ENCODE data around the gene TUBGCP6.
"Not testable (repeated sequence)": the region's sequence is repeated elsewhere in the genome, so short reads cannot be mapped to it uniquely, and the experiment has no call there.

The TUBGCP6 gene

DNA sequence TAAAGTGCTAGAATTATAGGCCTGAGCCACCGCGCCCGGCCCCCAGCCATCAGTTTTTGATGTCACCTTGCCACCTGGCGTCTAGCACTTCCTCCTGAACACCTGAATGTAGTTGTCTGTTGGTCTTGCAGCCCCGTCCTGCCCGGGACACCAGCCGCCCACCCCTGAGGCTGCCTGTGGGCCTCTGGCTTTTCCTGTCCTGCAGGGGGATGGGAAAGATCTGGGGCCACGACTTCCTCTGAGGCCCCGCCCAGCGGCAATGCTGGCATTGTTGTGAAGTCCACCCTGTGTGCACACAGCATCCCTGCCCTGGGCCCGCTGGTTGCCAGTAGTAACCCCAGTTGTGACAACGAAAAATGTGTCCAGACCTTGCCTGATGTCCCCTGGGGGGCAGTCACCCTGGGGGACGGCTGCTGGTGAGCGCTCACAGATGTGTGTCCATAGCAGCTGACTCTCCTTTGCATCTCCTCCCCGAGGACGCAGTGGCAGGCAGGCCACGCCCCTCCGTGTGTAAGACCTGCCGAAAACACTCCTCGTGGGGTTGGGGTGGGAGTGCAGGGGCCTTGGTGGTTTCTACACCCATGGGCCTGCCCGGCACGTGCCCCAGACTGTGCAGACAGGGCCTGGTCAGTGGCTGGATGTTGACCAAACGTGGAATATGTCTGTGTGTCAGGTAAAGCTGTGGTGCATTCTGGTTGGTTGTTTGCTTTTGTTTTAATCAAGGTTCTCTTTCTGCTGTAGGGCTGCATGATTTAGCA, 37.3 kb downstream of the TUBGCP6 start:
- no peak for DNase-seq

DNA sequence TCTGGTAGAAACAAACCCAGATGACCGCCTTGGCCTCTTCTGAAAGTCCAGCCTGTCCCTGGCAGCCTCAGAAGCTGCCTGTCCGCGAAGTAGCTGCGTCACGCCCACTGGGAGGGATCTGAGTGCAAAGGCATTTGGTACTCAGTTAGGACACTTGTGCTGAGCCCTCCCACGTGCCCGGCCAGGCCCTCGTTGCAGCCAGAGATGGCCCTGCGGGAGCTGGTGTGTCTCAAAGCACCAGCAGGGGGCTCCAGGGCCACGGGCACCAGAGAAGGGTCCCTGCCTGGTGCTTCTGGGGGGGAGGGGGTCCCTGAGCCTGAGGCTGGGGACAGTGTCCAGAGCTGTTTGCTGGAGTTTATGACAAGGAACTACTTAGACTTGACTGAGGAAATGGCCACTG, 38.2 kb downstream of the TUBGCP6 start:
- no peak for DNase-seq

DNA sequence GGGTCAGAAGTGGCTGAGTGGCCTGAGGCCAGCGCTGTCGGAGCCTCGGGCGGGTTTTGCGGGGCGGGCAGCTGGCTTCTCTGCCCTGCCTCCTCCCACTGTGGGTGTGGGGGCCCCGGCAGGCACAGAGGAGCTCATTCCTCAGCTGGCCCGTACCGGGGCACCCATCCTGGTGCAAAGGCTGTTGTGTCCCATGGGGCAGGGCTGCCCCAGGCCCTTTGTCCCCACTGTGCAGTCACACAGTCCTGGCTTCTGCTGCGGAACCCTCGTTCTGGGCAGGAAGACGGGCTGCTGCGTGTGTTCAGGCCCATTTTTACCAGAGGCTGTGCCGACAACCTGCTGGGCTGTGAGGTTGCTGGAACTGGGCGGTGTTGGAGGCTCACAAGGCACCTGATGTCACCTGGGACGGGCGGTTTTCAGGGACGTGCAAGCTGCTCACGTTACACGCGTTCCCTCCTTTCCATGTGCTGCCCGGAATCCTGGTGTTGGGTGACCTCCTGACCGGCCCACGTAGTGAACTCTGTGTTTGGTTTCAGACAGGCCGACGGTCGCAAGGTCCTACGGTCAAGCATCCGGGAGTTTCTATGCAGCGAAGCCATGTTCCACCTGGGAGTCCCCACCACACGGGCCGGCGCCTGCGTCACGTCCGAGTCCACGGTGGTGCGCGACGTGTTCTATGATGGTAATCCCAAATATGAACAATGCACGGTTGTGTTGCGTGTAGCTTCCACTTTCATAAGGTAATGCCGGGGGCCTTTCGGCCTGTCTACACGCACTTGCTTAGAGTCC, 38.8 kb downstream of the TUBGCP6 start:
- no peak for DNase-seq

DNA sequence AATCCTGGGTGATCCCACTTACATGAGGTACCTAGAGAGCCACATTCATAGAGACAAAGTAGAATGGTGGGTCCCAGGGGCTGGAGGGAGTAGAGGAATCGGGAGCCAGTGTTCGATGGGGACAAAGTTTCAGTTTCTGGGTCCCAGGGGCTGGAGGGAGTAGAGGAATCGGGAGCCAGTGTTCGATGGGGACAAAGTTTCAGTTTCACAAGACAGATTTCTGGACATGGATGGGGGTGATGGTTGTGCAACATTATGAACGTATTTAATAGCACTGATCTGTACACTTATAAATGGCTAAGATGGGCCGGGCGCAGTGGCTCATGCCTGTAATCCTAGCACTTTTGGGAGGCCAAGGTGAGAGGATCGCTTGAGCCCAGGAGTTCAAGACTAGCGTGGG, 39.8 kb downstream of the TUBGCP6 start:
- DNase-seq, result not testable (repeated sequence)

GRCh38 chr22:50204571-50204970, 40.3 kb downstream of the TUBGCP6 start:
- no peak for DNase-seq

GRCh38 chr22:50203288-50203687, 41.5 kb downstream of the TUBGCP6 start:
- DNase-seq, result no peak

- DNase-seq, result no peak
Measured at GRCh38 chr22:50202130-50202666, 42.6 kb downstream of the TUBGCP6 start.

- DNase-seq, result no peak
Measured at GRCh38 chr22:50201191-50202129, 43.4 kb downstream of the TUBGCP6 start.

GRCh38 chr22:50200461-50201190, 44.2 kb downstream of the TUBGCP6 start, which contains the start of gene SELENOO:
TSS of gene SELENOO (plus strand) at chr22:50201011. CDS start at chr22:50201037, 26 bp downstream.
- DNase-seq, result peak; percentile 54

- no peak for DNase-seq
Measured at GRCh38 chr22:50199829-50200460, 44.9 kb downstream of the TUBGCP6 start.

- DNase-seq, result no peak
Measured at GRCh38 chr22:50199251-50199721, 45.5 kb downstream of the TUBGCP6 start.

GRCh38 chr22:50198624-50199017, 46.2 kb downstream of the TUBGCP6 start:
- DNase-seq, result no peak

DNA sequence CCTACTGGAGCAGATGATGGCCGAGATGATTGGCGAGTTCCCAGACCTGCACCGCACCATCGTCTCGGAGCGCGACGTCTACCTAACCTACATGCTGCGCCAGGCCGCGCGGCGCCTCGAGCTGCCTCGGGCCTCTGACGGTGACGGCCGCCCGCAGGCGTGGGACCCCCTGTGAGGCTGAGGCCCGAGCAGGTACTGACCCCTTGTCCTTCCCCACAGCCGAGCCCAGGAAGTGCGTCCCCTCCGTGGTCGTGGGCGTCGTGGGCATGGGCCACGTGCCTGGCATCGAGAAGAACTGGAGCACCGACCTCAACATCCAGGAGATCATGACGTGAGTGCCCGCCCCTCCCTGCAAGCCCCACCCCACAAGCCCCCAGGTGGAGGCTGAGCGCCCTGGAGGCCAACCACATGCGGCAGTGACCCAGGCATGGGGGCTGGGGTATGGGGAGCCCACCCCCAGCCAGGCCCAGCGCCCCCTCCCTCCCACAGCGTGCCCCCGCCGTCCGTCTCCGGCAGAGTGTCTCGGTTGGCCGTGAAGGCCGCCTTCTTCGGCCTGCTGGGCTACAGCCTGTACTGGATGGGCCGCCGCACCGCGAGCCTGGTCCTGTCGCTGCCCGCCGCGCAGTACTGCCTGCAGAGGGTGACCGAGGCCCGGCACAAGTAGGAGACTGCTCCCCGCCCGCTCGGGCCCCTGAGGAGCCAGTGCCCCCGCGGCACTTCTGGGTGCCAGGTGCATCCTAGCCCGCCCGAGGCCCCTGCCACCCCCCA, 46.8 kb downstream of the TUBGCP6 start:
- no peak for DNase-seq

DNA sequence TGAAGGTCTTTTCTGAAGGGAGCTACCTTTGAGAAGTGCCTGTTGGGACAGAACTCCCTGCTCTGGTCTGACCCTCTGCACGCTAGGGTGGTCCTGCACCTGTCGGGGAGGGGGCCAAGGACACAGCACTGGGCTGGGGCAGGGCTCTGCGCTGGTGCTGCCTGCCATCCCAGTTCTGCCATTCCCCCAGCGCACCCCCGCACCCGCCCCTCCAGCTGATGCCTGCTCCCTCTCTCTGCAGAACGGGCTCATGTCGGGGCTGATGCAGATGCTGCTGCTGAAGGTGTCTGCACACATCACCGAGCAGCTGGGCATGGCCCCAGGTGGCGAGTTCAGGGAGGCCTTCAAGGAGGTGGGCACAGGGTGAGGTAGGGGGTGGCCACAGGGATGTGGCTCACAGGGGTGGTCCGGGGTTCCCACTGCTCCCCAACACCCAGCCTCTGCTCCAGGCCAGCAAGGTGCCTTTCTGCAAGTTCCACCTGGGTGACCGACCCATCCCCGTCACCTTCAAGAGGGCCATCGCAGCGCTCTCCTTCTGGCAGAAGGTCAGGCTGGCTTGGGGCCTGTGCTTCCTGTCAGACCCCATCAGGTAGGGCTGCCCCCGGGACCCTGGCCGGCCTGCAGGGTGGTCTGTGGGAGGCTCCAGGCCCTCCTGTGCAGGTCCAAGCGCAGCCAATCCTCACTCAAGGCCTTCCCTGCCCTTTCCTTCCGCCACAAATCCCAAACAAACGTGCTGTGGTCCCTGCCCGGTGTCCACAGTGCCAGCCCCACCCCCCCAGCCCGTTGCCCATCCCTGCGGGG, 47.6 kb downstream of the TUBGCP6 start:
- DNase-seq, result no peak

GRCh38 chr22:50196256-50196655, 48.6 kb downstream of the TUBGCP6 start:
- no peak for DNase-seq

GRCh38 chr22:50194037-50194805, 50.6 kb downstream of the TUBGCP6 start:
- no peak for DNase-seq

- DNase-seq, result no peak
Measured at GRCh38 chr22:50193621-50194020, 51.2 kb downstream of the TUBGCP6 start.

DNA sequence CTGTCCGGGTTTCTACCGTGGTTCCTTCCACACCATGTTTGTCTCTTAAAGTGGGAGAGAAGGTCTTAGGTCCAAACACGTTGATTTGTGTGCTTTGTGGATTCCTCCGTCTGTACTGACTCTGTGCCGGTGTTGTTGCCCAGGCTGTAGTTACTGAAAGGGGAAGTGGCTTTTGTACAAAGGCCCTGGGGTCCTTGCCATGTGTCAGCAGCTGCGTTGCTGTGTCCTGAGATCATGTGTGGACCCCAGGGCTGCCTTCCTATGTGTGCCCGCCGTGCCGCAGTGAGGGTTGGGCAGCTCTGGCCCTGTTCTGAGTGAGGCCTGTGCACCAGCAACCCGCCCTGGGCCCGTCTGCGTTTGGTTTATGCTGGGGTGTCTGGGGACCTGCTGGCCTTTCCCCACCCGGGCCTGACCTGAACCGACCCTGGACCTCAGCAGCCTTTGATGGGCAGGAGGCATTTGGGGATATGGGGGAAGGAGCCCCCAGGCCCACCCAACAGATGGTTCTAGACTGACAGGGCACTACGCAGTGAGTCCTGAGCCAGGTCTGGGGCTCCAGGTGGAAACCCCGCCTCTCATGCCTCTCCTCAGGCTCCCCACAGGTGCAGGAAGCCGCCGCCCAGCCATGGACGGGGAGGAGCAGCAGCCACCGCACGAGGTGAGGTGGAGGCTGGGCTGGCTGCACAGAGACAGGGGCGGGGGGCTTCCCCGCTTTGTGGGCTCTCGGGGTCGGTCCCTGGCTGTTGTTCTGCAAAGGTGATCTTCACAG, 52.2 kb downstream of the TUBGCP6 start:
- no peak for DNase-seq

Measured in kidney glomerular epithelial cell (primary cell).